ENCODE results near the gene JMJD1C. TPM values are rescaled to one million over a fixed set of nuclear protein-coding genes. Genes with fewer than 3 reads are reported as not detected.

The JMJD1C gene
- total and polyA plus RNA-seq, 2 donors (not counting 3 experiments of a cell fraction or from before 2014, with no cell fraction given): 32.1 to 97.1 TPM

GRCh38 chr10:63457594-63457993 is 8.2 kb downstream of the JMJD1C start:
- Histone ChIP-seq H3K36me3 (ENCODE audit: control insufficient read depth in 2 of 2, extremely low read depth in 1 of 2, insufficient read depth in 2 of 2, low read length in 2 of 2) (no peaks in the 10 kb centered on the region), H2AFZ (ENCODE audit: low read depth, low read length) (no peak overlapping the region), H3K9ac (replicated peaks; ENCODE audit: extremely low read depth, insufficient read depth, low read length) (no peak overlapping the region), H3K4me3 (replicated peaks in 1 of 3; ENCODE audit: insufficient read depth in 1 of 3, low read depth in 1 of 3, low read length in 3 of 3) (no peak overlapping the region), H3K4me2 (ENCODE audit: insufficient read depth, low read length) (no peak overlapping the region), H3K4me1 (ENCODE audit: control insufficient read depth, extremely low read depth, insufficient read depth, low read length) (no peaks in the 10 kb centered on the region), H3K79me2 (ENCODE audit: control insufficient read depth, insufficient read depth, low read length) (peaks cover 76% of the 10 kb centered on the region), H4K20me1 (replicated peaks; ENCODE audit: control insufficient read depth, extremely low read depth, insufficient read depth, low read length) (peaks cover 2% of the 10 kb centered on the region), H3K9me1 (replicated peaks; ENCODE audit: control insufficient read depth, extremely low read depth, insufficient read depth, low read length) (no peaks in the 10 kb centered on the region), H3K27ac (ENCODE audit: insufficient read depth, low read depth, low read length) (no peak overlapping the region), H3K9me3 (replicated peaks; ENCODE audit: control insufficient read depth, insufficient read depth, low read length) (no peaks in the 10 kb centered on the region), H3K27me3 (ENCODE audit: control insufficient read depth in 2 of 2, insufficient read depth in 2 of 2, low read length in 2 of 2) (no peaks in the 10 kb centered on the region)
- DNase-seq (ENCODE audit: low read depth, low spot score): no peak
- TF ChIP-seq POLR2AphosphoS5 (IDR thresholded peaks at IDR 0.05; ENCODE audit: insufficient read depth, low read depth, low read length) (no peak), POLR2A (IDR thresholded peaks at IDR 0.05; ENCODE audit: low read depth, low read length) (no peak), EZH2 (IDR thresholded peaks at IDR 0.05; ENCODE audit: borderline replicate concordance, low read depth, low read length, severe bottlenecking) (no peak), MYC (IDR thresholded peaks at IDR 0.05; ENCODE audit: low read depth, low read length) (no peak), JUN (IDR thresholded peaks at IDR 0.05; ENCODE audit: borderline replicate concordance, insufficient read depth, insufficient read length, low read depth) (no peak), FOS (IDR thresholded peaks at IDR 0.05; ENCODE audit: borderline replicate concordance, insufficient read depth, low read length) (no peak), MAX (IDR thresholded peaks at IDR 0.05; ENCODE audit: insufficient read depth, insufficient read length) (no peak), GATA2 (IDR thresholded peaks at IDR 0.05; ENCODE audit: insufficient read depth, insufficient read length, low read depth, low read length) (no peak), CTCF (IDR thresholded peaks at IDR 0.05; ENCODE audit: extremely low read depth in 1 of 2, insufficient read depth in 1 of 2, low read depth in 1 of 2, low read length in 2 of 2) (no peak)
- no peak for FAIRE-seq
- intact Hi-C loops (cut with micrococcal nuclease) (no loop called here), dilution Hi-C loops (cut with MboI; ENCODE audit: extremely low pct_ligation_motif_present, low sequenced_read_pairs) (no loop called here)
- BruUV-seq (replicated peaks): no TSS peak
- ChIA-PET CTCF (interaction anchor here (1.4 to 1.5 kb wide), 2 partner anchors 27 to 263 kb away, joined by 4 to 5 read pairs; no protein-coding TSS in a partner anchor), POLR2A (no interaction called here)

Measured in endothelial cell of umbilical vein (primary cell).